Heart right ventricle (tissue), 16 donors: Measurements from ENCODE around the gene UBE2J1. TPM values are rescaled to one million over a fixed set of nuclear protein-coding genes. Genes with fewer than 3 reads are reported as not detected.
A peak's percentile ranks its signal among the peaks of the same experiment; 100 is the strongest.

ENCODE experiments used
- ATAC-seq, 8 donors: fragments of 200-7000 bp; cut with Tn5 transposase; one replicate each; pipeline ENCODE4 v1.9.1; 2020; ENCODE audit warnings: mild to moderate bottlenecking in 8 of 8, moderate library complexity in 8 of 8, moderate number of reproducible peaks in 1 of 8
- DNase-seq, 2 donors: peaks; one replicate each; pipeline ENCODE4 v3.0.0-alpha.2; 2020
- H3K27ac ChIP-seq, 10 donors: fragments of 200-600 bp; sonication (generic) in 2 of 10; one replicate each; pipeline versions ENCODE4 v1.5.0 to v1.8.0; 2020 to 2022; ENCODE audit warnings: mild to moderate bottlenecking in 3 of 10
- H3K27me3 ChIP-seq, 7 donors: fragments of 200-600 bp; one replicate each; pipeline ENCODE4 v1.8.0; 2021 to 2022; ENCODE audit warnings: mild to moderate bottlenecking in 2 of 7
- H3K36me3 ChIP-seq, 9 donors: fragments of 200-600 bp; sonication (generic) in 1 of 9; one replicate each; pipeline versions ENCODE4 v1.5.0 to v1.8.0; 2020 to 2022; ENCODE audit warnings: mild to moderate bottlenecking in 2 of 9
- H3K4me1 ChIP-seq, 9 donors: fragments of 200-600 bp; sonication (generic) in 1 of 9; one replicate each; pipeline versions ENCODE4 v1.5.0 to v1.8.0; 2020 to 2022; ENCODE audit warnings: mild to moderate bottlenecking in 4 of 9
- H3K4me3 ChIP-seq, 10 donors: fragments of 200-600 bp; sonication (generic) in 2 of 10; one replicate each; pipeline versions ENCODE4 v1.5.0 to v1.8.0; 2020 to 2022; ENCODE audit warnings: mild to moderate bottlenecking in 7 of 10, moderate library complexity in 2 of 10
- H3K9me3 ChIP-seq, 11 donors: fragments of 200-600 bp in 10 of 11; sonication (generic) in 2 of 11; one replicate each; pipeline versions ENCODE4 v1.5.0 to v1.8.0; 2013 to 2022; ENCODE audit warnings: mild to moderate bottlenecking in 2 of 11, control low read depth in 1 of 11, moderate library complexity in 1 of 11
- WGBS, 2 donors: extraction: QIAGEN DNeasy Blood & Tissue Kit; methylation state at CpG; one replicate each; pipeline ENCODE4 v1.1.7; 2013; ENCODE audit warnings: inconsistent platforms in 1 of 2; 5-methylcytosine and 5-hydroxymethylcytosine counted together
- intact Hi-C, 10 donors: fragments of 100-400 bp; cut with DNase I; formaldehyde crosslinking; loops; one replicate each; pipeline versions ENCODE4 v1.11.1 to v1.14.2; 2022
- polyA plus RNA-seq, 2 donors: library from polyadenylated mRNA; stranded (reverse); fragments of 200-250 nt; gene quantifications; one replicate each; pipeline ENCODE4 v1.2.3, GENCODE V29; 2013
- total RNA-seq, 10 donors: library from RNA; stranded (reverse); fragmentation: NEBNext Ultra II Directional in 3 of 10; extraction: Animal tissue kit (Norgen Biotek cat#: 25700) in 3 of 10; gene quantifications; one replicate each; pipeline versions ENCODE4 v1.2.1 to v1.2.4, GENCODE V29; 2021 to 2023
- TF ChIP-seq, protein P1 (sequence below), 9 donors: fragments of 200-600 bp; sonication (generic) in 2 of 9; IDR thresholded peaks; one replicate each; pipeline versions ENCODE4 v1.5.0 to v1.8.0; 2021 to 2022; ENCODE audit warnings: antibody characterized with exemption in 9 of 9, mild to moderate bottlenecking in 5 of 9, moderate library complexity in 1 of 9
- donor health status: Arrhythmogenic right ventricular cardiomyopathy.
- donor health status: ischemic (EF 13 %, LVEDD 7.1; RV severe dilation, severe dysfunction).
- donor health status: healthy with polysubstance abuse.
- donor health status: DM: no; HTN: yes; CAD: no.
- donor health status: DM: no; HTN: no; CAD: no.
- donor health status: ischemic (EF 25% LVEDD 6.9; RV normal size, moderate dysfunction).
- donor health status: ischemic (EF 25% LVEDD 5.7; RV mildly dilated, moderate dysfunction).
- donor health status: healthy.
- donor health status: DM: yes; HTN: yes; CAD: no.
- donor health status: Ischemic cardiomyopathy.
- donor health status: ischemic (EF 35%, LVEDD 5.7; RV mildly dilated, moderate dysfunction).
- donor health status: nonischemic (EF 11% LVEDD 7.7; RV severe dilation, severe dysfunction).
- donor health status: DM: yes; HTN: yes; CAD: no.
- donor health status: PGD.
- donor health status: ischemic (EF 29% LVEDD 5.4; RV normal size, mild dysfunction).
- donor health status: nonischemic (EF 23%, LVEDD 6.1; RV moderate dilation, normal function).

UBE2J1 gene
- total and polyA plus RNA-seq, 12 donors: 9.9 to 23.9 (median 14.1) TPM

DNA sequence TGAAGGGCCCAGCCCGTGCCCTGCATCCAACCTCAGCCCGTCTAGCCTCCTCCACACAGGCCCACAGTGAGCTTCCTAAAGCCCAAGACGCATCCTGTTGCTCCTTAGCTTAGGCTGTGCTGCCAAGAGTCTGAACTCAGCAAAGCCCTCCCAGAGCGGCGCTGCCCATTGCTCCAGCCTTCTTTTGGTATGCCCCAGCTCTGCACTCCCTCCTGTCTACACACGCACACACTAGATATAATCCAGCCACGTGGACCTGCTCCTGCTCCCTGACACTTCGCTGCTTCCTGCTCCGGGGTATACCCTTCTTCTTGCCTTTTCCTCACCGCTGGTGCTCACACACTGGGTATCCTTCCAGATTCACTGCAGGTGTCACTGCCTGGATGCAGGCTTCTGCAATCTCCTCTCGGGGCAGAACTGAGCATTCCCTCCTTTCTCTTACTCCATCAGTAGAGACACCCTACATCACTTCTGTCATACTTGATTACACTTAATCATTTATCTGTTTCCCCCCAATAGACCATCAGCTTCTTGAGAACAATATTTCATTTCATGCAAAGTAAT is 61.2 kb downstream of the UBE2J1 start:
- Histone ChIP-seq H3K27me3 (no peaks in the 10 kb centered on the region), H3K4me3 (no peak overlapping the region), H3K27ac (no peak overlapping the region), H3K36me3 (no peaks in the 10 kb centered on the region), H3K9me3 (no peaks in the 10 kb centered on the region), H3K4me1 (no peaks in the 10 kb centered on the region)
- intact Hi-C loops: no loop called here
- WGBS, 2 donors: 81 to 84% methylated on average over 11 of the region's 11 CpGs
- ATAC-seq (peak in 1 of 8 donors; percentile 38), DNase-seq (no peak)
- TF ChIP-seq, protein P1, sequence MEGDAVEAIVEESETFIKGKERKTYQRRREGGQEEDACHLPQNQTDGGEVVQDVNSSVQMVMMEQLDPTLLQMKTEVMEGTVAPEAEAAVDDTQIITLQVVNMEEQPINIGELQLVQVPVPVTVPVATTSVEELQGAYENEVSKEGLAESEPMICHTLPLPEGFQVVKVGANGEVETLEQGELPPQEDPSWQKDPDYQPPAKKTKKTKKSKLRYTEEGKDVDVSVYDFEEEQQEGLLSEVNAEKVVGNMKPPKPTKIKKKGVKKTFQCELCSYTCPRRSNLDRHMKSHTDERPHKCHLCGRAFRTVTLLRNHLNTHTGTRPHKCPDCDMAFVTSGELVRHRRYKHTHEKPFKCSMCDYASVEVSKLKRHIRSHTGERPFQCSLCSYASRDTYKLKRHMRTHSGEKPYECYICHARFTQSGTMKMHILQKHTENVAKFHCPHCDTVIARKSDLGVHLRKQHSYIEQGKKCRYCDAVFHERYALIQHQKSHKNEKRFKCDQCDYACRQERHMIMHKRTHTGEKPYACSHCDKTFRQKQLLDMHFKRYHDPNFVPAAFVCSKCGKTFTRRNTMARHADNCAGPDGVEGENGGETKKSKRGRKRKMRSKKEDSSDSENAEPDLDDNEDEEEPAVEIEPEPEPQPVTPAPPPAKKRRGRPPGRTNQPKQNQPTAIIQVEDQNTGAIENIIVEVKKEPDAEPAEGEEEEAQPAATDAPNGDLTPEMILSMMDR (IDR thresholded peaks at IDR 0.05): no peak

DNA sequence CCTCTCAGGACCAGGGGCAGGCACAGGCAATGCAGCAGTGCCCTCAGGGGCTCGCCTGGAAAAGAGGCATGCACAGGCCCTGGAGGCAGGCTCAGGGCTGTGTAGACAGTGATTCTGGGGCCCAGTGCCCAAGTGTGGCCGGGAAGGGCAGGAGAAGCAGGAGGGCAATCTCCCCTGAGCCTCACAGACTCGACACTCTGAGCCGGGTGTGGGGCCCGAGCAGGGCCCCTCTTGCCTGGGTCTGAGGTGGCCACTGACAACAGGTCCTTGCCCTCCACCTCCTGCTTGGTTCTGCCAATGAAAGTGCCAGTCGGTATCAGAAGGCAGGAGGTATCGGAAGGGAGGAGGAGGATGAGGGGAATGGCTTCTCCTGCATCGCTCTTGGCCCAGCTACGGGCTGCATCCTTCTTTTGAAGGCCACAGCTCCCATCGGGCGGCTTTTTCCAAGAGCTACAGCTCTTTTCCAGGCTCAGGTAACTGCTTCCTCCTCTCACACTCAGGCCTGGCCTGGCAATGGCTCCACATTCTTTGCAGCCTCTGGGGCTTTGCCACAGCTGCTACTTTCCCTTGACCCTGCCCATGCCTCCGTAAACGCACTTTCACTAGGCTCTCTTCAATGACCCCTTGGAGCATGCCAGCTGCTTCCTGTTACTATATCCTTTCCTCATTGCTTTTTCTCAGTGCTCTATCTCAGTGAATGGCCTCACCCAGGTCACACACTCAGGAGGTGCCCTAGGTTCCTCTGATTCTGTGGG is 61.9 kb downstream of the UBE2J1 start:
- H3K36me3 ChIP-seq: no peaks in the 10 kb centered on the region
- TF ChIP-seq, protein P1 (IDR thresholded peaks at IDR 0.05): no peak
- no peaks in the 10 kb centered on the region for H3K9me3 ChIP-seq
- H3K27ac ChIP-seq: no peak overlapping the region
- H3K4me3 ChIP-seq: no peak overlapping the region
- 86 to 90% methylated on average over 13 of the region's 13 CpGs for WGBS, 2 donors
- no peaks in the 10 kb centered on the region for H3K4me1 ChIP-seq
- intact Hi-C loops: no loop called here
- ATAC-seq (peak in 1 of 8 donors; percentile 34), DNase-seq (no peak)
- no peaks in the 10 kb centered on the region for H3K27me3 ChIP-seq

DNA sequence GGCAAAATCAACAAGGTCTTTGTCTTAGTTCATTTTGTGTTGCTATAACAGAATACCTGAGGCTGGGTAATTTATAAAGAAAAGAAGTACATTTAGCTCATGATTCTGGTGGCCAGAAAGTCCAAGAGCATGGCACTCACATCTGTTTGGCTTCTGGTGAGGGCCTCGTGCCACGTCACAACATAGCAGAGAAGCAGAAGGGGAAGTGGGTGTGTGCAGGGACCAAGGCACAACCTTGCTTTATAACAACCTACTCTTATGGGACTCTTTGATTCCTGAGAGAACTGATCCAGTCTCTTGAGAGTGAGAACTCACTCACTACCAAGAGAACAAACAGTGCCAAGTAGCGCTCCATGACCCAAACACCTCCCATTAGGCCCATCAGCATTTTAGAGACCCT is 62.8 kb downstream of the UBE2J1 start:
- ATAC-seq (no peak), DNase-seq (no peak)
- no peaks in the 10 kb centered on the region for H3K9me3 ChIP-seq
- no peak overlapping the region for H3K27ac ChIP-seq
- no peak overlapping the region for H3K4me3 ChIP-seq
- H3K36me3 ChIP-seq: no peaks in the 10 kb centered on the region
- TF ChIP-seq, protein P1 (IDR thresholded peaks at IDR 0.05): no peak
- no peaks in the 10 kb centered on the region for H3K27me3 ChIP-seq
- 89 to 94% methylated on average over 3 of the region's 3 CpGs for WGBS, 2 donors
- intact Hi-C loops: no loop called here
- no peaks in the 10 kb centered on the region for H3K4me1 ChIP-seq

DNA sequence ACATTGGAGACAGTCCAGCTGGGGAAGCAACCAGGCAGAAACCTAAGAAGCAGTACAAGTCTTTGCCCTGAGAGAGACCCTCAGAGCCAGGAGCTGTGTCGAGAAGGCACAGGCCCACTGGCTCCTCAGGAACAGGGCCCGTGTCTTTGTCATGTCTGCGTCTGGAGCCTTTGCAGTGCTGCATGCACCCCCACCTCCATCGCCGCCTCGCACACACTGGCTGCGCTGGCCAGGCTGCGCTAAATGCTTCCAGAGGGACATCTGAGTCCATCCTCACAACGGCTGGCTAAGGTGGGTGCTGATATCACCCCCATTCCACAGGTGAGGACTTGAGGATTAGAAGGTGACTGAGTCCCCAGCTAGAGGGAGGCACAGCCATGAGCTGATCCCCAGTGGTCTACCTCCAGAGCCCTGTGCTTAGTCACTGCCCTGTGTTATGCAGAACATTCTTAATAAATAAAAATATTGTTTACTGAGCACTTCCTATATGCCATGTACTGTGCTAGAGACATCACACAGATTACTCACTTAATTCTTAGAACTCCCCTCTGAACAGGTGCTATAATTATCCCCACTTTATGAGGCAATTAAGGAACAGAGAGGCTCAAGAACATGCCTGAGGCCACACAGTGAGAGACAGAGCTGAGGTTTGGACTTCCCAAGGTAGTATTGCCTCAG is 65.0 kb downstream of the UBE2J1 start:
- Histone ChIP-seq H3K27me3 (no peaks in the 10 kb centered on the region), H3K27ac (no peak overlapping the region), H3K36me3 (no peaks in the 10 kb centered on the region), H3K4me3 (no peak overlapping the region), H3K9me3 (no peaks in the 10 kb centered on the region), H3K4me1 (no peaks in the 10 kb centered on the region)
- TF ChIP-seq, protein P1 (IDR thresholded peaks at IDR 0.05): no peak
- DNase-seq (no peak), ATAC-seq (no peak)
- intact Hi-C loops: no loop called here
- 93 to 95% methylated on average over 9 of the region's 9 CpGs for WGBS, 2 donors
